SU-DHL-6 (cell line): ENCODE measurements around the gene ZCCHC7.

ENCODE experiments used
- H2AFZ ChIP-seq: fragments of 200-600 bp; sonication (generic); 2 replicates; pipeline ENCODE4 v1.6.1; 2014; ENCODE audit warnings: low read depth, mild to moderate bottlenecking, moderate library complexity, mixed read lengths, antibody characterized with exemption, low read length; ENCODE audit not compliant: severe bottlenecking
- H3F3A ChIP-seq: fragments of 200-600 bp; shearing (Covaris generic); 2 replicates; pipeline ENCODE4 v1.6.0; 2016; ENCODE audit warnings: antibody characterized with exemption, mild to moderate bottlenecking; ENCODE audit not compliant: insufficient read depth
- H3K27ac ChIP-seq: fragments of 200-600 bp; sonication (generic); 2 replicates; pipeline ENCODE4 v1.5.1; 2016; ENCODE audit warnings: low read depth, mild to moderate bottlenecking, low read length, moderate library complexity, mixed read lengths
- H3K27me3 ChIP-seq: fragments of 200-600 bp; sonication (generic), shearing (Covaris generic); 2 replicates; pipeline ENCODE4 v1.6.0; 2014; ENCODE audit warnings: mild to moderate bottlenecking, low read length
- H3K36me3 ChIP-seq: fragments of 200-600 bp; sonication (generic); 2 replicates; pipeline ENCODE4 v1.6.1; 2014; ENCODE audit warnings: mild to moderate bottlenecking, low read length, mixed read lengths
- H3K4me2 ChIP-seq: fragments of 300-600, 200-600 bp; shearing (Covaris generic), sonication (generic); 2 replicates; pipeline ENCODE4 v1.6.0; 2014; ENCODE audit warnings: low read length, low read depth, mild to moderate bottlenecking; ENCODE audit not compliant: poor library complexity, severe bottlenecking
- H3K4me3 ChIP-seq: fragments of 200-600 bp; sonication (generic); 2 replicates; pipeline ENCODE4 v1.5.1; 2014; ENCODE audit warnings: antibody characterized with exemption, low read length, mild to moderate bottlenecking, mixed read lengths; ENCODE audit not compliant: insufficient read depth, poor library complexity, severe bottlenecking
- H3K79me2 ChIP-seq: fragments of 200-600 bp; sonication (generic); 2 replicates; pipeline ENCODE4 v1.6.1; 2014; ENCODE audit warnings: mild to moderate bottlenecking, low read length, moderate library complexity; ENCODE audit not compliant: insufficient read depth
- H3K9ac ChIP-seq: fragments of 200-600 bp; sonication (generic); 2 replicates; pipeline ENCODE4 v1.7.0; 2014; ENCODE audit warnings: mild to moderate bottlenecking, low read length
- H3K9me2 ChIP-seq: fragments of 200-600 bp; sonication (generic); replicated peaks from 2 replicates; pipeline ENCODE4 v1.6.1; 2014; ENCODE audit warnings: low read length; ENCODE audit not compliant: insufficient read depth
- H3K9me3 ChIP-seq: fragments of 200-600 bp; sonication (generic); 2 replicates; pipeline ENCODE4 v1.6.1; 2014; ENCODE audit warnings: low read length, mixed read lengths; ENCODE audit not compliant: insufficient read depth
- H4K20me1 ChIP-seq: fragments of 200-600 bp; sonication (generic); 2 replicates; pipeline ENCODE4 v1.6.1; 2014; ENCODE audit warnings: low read depth, mild to moderate bottlenecking, antibody characterized with exemption, low read length, moderate library complexity, mixed read lengths
- CTCF ChIP-seq: fragments of 200-600 bp; sonication (generic); IDR thresholded peaks from one replicate; pipeline ENCODE4 v1.5.1; 2017; ENCODE audit warnings: antibody characterized with exemption, mild to moderate bottlenecking, low read length, moderate library complexity; ENCODE audit not compliant: insufficient read depth, poor library complexity, severe bottlenecking
- EZH2phosphoT487 ChIP-seq: fragments of 200-600 bp; sonication (generic), shearing (Covaris generic); conservative IDR thresholded peaks from 2 replicates; pipeline ENCODE4 v1.6.1; 2018; ENCODE audit warnings: mild to moderate bottlenecking, antibody characterized with exemption, low read length, moderate library complexity, mixed read lengths

The ZCCHC7 gene

DNA sequence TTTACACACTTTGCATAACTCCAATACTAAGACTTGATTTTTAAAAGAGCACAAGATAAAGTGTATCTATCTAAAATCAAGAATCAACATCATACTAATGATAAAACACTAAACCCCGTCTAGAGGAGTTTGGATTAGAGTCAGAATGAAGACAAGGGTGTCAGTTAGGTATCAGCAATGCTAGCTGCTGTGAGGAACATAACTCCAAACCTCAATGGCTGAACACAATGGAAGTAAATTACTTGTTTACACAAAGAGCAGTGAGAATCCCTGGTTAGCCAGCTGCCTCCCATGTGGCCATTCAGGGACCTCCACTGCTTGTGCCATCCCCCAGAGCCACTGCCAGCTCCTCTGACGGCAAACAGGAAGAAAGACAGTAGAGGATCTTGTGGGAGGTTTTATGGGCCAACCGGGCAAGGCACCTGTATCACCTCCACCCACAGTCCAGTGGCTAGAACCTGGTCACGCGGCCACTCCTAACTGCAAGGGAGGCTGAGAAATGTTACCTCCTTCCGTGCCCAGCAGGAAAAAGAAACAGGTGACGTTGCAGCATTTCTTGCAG lies 278.2 kb downstream of the ZCCHC7 start:
- no peaks in the 10 kb centered on the region for H3K27me3 ChIP-seq
- H3K9me2 ChIP-seq = no peaks in the 10 kb centered on the region
- H3K4me2 ChIP-seq = peak overlapping the region; percentile 62
- peak overlapping the region; percentile 83 for H3K9ac ChIP-seq
- H3F3A ChIP-seq = peaks cover 96% of the 10 kb centered on the region
- no peaks in the 10 kb centered on the region for H3K9me3 ChIP-seq
- H4K20me1 ChIP-seq = no peaks in the 10 kb centered on the region
- H3K79me2 ChIP-seq = peaks cover 18% of the 10 kb centered on the region; the same call in 1 of the 2 replicates
- no peak overlapping the region for H2AFZ ChIP-seq
- H3K36me3 ChIP-seq = no peaks in the 10 kb centered on the region
- H3K4me3 ChIP-seq = peak overlapping the region; percentile 17
- no peak for TF ChIP-seq CTCF
- peak overlapping the region; percentile 95 for H3K27ac ChIP-seq

GRCh38 chr9:37399336-37399735 lies 279.0 kb downstream of the ZCCHC7 start:
- Histone ChIP-seq H3K27ac (peak overlapping the region; percentile 95), H3K27me3 (no peaks in the 10 kb centered on the region), H4K20me1 (no peaks in the 10 kb centered on the region), H3K9me3 (no peaks in the 10 kb centered on the region), H3K9ac (peak overlapping the region; percentile 83), H2AFZ (no peak overlapping the region), H3F3A (peaks cover 97% of the 10 kb centered on the region), H3K79me2 (peaks cover 18% of the 10 kb centered on the region; the same call in 1 of the 2 replicates), H3K9me2 (no peaks in the 10 kb centered on the region), H3K4me2 (peak overlapping the region; percentile 62), H3K4me3 (peak overlapping the region; percentile 17), H3K36me3 (no peaks in the 10 kb centered on the region)
- TF ChIP-seq EZH2phosphoT487 = no peak
- TF ChIP-seq CTCF = no peak

GRCh38 chr9:37404590-37404989 lies 284.2 kb downstream of the ZCCHC7 start:
- Histone ChIP-seq H3K36me3 (no peaks in the 10 kb centered on the region), H3K4me2 (peak overlapping the region; percentile 81), H3K4me3 (peak overlapping the region; percentile 23), H3K9me2 (no peaks in the 10 kb centered on the region), H3K9ac (peak overlapping the region; percentile 83), H2AFZ (no peak overlapping the region), H3F3A (peaks cover 96% of the 10 kb centered on the region), H3K27ac (peak overlapping the region; percentile 95), H3K9me3 (no peaks in the 10 kb centered on the region), H3K27me3 (no peaks in the 10 kb centered on the region), H4K20me1 (no peaks in the 10 kb centered on the region), H3K79me2 (peaks cover 42% of the 10 kb centered on the region)
- TF ChIP-seq EZH2phosphoT487 (no peak), CTCF (no peak)
